Measurements from ENCODE around the gene TIMM10B.

Gene TIMM10B

DNA sequence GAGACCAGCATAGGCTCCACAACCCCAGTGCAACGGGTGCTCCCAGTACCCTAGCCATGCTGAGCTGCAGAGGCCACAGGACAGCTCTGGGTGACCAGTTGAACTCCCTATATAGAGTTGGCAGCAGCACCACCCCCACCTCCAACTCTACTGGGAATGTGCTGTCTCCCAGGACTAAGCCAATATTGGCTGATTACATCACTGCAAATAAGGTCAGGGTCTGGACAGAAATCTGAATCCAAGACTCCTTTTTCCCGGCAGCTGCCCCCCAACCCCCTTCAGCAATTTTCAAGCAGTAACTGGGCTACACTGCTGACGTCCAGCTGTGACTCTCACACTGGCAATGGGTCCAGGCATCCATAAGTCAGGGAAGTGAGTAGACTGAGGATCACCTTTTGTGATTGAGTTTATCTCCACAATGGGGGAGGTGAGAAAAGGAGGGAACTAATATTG, 40.4 kb upstream of the TIMM10B start, which contains the start of gene HPX:
TSS of gene HPX (minus strand) at position 82 of the 453 bp plus-strand sequence. CDS start at position 58, 24 bp downstream.
- Histone ChIP-seq H2AFZ (ENCODE audit: low read length) (no peak within 1 kb of the TSS), H3K9ac (ENCODE audit: low read length) (no peak within 1 kb of the TSS), H3K4me1 (ENCODE audit: insufficient read depth, low read length, severe bottlenecking) (peaks cover 3% of the 10 kb centered on the region), H3F3A (ENCODE audit: insufficient read depth, low read length) (no peaks in the 10 kb centered on the region), H3K27me3 (ENCODE audit: insufficient read depth, low read length) (no peaks in the 10 kb centered on the region), H3K27ac (ENCODE audit: low read depth, low read length, poor library complexity, severe bottlenecking) (no peak within 1 kb of the TSS), H3K79me2 (ENCODE audit: insufficient read depth, low read length) (no peaks in the 10 kb centered on the region), H3K4me3 (ENCODE audit: low read depth, low read length, poor library complexity, severe bottlenecking) (no peak within 1 kb of the TSS), H3K9me2 (ENCODE audit: low read depth, low read length) (no peaks in the 10 kb centered on the region), H4K20me1 (ENCODE audit: insufficient read depth, low read length) (no peaks in the 10 kb centered on the region), H3K4me2 (ENCODE audit: low read length) (no peak within 1 kb of the TSS), H3K9me3 (ENCODE audit: low read length) (no peaks in the 10 kb centered on the region), H3K36me3 (ENCODE audit: insufficient read depth, low read length) (no peaks in the 10 kb centered on the region)
- TF ChIP-seq, protein P1, sequence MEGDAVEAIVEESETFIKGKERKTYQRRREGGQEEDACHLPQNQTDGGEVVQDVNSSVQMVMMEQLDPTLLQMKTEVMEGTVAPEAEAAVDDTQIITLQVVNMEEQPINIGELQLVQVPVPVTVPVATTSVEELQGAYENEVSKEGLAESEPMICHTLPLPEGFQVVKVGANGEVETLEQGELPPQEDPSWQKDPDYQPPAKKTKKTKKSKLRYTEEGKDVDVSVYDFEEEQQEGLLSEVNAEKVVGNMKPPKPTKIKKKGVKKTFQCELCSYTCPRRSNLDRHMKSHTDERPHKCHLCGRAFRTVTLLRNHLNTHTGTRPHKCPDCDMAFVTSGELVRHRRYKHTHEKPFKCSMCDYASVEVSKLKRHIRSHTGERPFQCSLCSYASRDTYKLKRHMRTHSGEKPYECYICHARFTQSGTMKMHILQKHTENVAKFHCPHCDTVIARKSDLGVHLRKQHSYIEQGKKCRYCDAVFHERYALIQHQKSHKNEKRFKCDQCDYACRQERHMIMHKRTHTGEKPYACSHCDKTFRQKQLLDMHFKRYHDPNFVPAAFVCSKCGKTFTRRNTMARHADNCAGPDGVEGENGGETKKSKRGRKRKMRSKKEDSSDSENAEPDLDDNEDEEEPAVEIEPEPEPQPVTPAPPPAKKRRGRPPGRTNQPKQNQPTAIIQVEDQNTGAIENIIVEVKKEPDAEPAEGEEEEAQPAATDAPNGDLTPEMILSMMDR (IDR thresholded peaks at IDR 0.05; ENCODE audit: low read length): no peak
- TF ChIP-seq EZH2 (IDR thresholded peaks at IDR 0.05; ENCODE audit: borderline replicate concordance, low read length): no peak

DNA sequence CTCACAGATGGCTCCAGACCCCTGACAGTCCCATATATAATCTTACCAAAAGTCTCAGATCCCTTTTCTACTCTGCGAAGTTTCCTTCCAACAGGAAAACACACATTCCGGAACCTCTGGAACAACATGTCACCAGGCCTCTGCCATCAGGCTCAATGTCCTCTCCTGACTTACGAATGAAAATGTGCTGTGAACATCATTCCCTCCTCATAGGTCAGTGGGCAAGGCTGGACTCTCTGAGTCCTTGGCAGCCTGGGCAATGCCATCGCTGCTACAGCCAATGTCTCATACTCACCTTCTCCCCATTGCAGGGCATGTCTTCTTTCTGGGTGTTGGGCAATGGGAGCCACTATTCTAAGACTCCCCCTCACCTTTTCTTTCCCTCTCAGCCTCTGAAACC, 38.9 kb upstream of the TIMM10B start:
- H3K9ac ChIP-seq (ENCODE audit: low read length): no peak overlapping the region
- no peaks in the 10 kb centered on the region for H3K9me3 ChIP-seq (ENCODE audit: low read length)
- TF ChIP-seq, protein P1 (IDR thresholded peaks at IDR 0.05; ENCODE audit: low read length): no peak
- no peak for TF ChIP-seq EZH2 (IDR thresholded peaks at IDR 0.05; ENCODE audit: borderline replicate concordance, low read length)
- no peaks in the 10 kb centered on the region for H3K36me3 ChIP-seq (ENCODE audit: insufficient read depth, low read length)
- H3K4me2 ChIP-seq (ENCODE audit: low read length): no peak overlapping the region
- no peak overlapping the region for H2AFZ ChIP-seq (ENCODE audit: low read length)
- H3F3A ChIP-seq (ENCODE audit: insufficient read depth, low read length): no peaks in the 10 kb centered on the region
- H3K27ac ChIP-seq (ENCODE audit: low read depth, low read length, poor library complexity, severe bottlenecking): no peak overlapping the region
- no peak overlapping the region for H3K4me3 ChIP-seq (ENCODE audit: low read depth, low read length, poor library complexity, severe bottlenecking)
- H3K4me1 ChIP-seq (ENCODE audit: insufficient read depth, low read length, severe bottlenecking): peaks cover 3% of the 10 kb centered on the region
- H3K9me2 ChIP-seq (ENCODE audit: low read depth, low read length): no peaks in the 10 kb centered on the region
- no peaks in the 10 kb centered on the region for H3K79me2 ChIP-seq (ENCODE audit: insufficient read depth, low read length)
- no peaks in the 10 kb centered on the region for H4K20me1 ChIP-seq (ENCODE audit: insufficient read depth, low read length)
- no peaks in the 10 kb centered on the region for H3K27me3 ChIP-seq (ENCODE audit: insufficient read depth, low read length)

DNA sequence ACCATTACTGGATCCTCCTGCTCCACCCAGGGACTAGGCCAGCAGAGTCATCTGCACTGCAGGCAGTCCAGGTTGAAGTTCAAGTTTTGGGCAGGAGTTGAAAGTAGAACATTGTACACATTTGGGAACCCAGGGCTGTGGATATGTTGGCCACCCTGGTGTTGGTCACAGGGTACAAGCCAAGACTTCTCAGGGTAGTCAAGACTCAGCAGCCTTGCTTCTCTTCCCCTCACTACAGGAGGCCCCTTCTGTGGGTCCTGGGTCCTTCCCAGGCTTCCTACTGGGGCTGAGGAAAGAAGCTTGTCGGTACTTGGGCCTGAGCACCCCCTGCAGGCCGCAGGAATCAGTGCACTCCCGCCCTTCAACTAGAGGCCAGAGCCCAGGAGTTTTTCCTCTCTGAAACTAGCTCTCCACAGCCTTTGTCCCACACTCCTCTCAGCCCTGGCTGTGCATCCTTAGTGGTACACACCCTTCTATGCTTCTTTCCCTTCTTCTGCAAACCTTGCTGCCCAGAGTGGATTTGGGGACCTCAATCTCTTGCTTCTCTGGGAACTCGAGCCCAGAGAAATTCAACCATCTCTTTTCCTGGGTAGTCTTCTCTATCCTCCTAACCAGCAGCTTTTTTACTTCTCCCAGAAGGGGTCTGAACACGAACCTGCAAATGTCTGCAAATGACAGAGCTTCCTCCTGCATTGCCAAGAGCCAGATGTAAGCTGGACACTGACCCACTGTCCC, 37.9 kb upstream of the TIMM10B start:
- H3K9me3 ChIP-seq (ENCODE audit: low read length): no peaks in the 10 kb centered on the region
- H3K27me3 ChIP-seq (ENCODE audit: insufficient read depth, low read length): no peaks in the 10 kb centered on the region
- no peaks in the 10 kb centered on the region for H3K4me1 ChIP-seq (ENCODE audit: insufficient read depth, low read length, severe bottlenecking)
- H3K79me2 ChIP-seq (ENCODE audit: insufficient read depth, low read length): no peaks in the 10 kb centered on the region
- no peaks in the 10 kb centered on the region for H3K36me3 ChIP-seq (ENCODE audit: insufficient read depth, low read length)
- no peak overlapping the region for H2AFZ ChIP-seq (ENCODE audit: low read length)
- H3K4me2 ChIP-seq (ENCODE audit: low read length): no peak overlapping the region
- no peak overlapping the region for H3K9ac ChIP-seq (ENCODE audit: low read length)
- H3K9me2 ChIP-seq (ENCODE audit: low read depth, low read length): no peaks in the 10 kb centered on the region
- H3F3A ChIP-seq (ENCODE audit: insufficient read depth, low read length): no peaks in the 10 kb centered on the region
- no peak overlapping the region for H3K27ac ChIP-seq (ENCODE audit: low read depth, low read length, poor library complexity, severe bottlenecking)
- no peaks in the 10 kb centered on the region for H4K20me1 ChIP-seq (ENCODE audit: insufficient read depth, low read length)
- H3K4me3 ChIP-seq (ENCODE audit: low read depth, low read length, poor library complexity, severe bottlenecking): no peak overlapping the region
- TF ChIP-seq EZH2 (IDR thresholded peaks at IDR 0.05; ENCODE audit: borderline replicate concordance, low read length): no peak
- TF ChIP-seq, protein P1 (IDR thresholded peaks at IDR 0.05; ENCODE audit: low read length): peak; percentile 91
